GM12875 (cell line): Measurements from ENCODE around the gene PXT1.
"Not testable (repeated sequence)": the region's sequence is repeated elsewhere in the genome, so short reads cannot be mapped to it uniquely, and the experiment has no call there.

Source experiments
- H3K4me3 ChIP-seq: one replicate; pipeline ENCODE4 v1.5.1; 2011; ENCODE audit warnings: low read depth, low read length, control low read depth
- CTCF ChIP-seq: IDR thresholded peaks from 2 replicates; pipeline ENCODE4 v1.5.1; 2011; ENCODE audit warnings: low read depth, mild to moderate bottlenecking, control low read depth, inconsistent platforms, low read length, moderate library complexity, borderline replicate concordance; ENCODE audit not compliant: insufficient read depth

The PXT1 gene

GRCh38 chr6:36414481-36414880, 28.2 kb downstream of the PXT1 start:
- no peak for TF ChIP-seq CTCF

GRCh38 chr6:36413489-36414480, 28.9 kb downstream of the PXT1 start:
- no peak overlapping the region for H3K4me3 ChIP-seq
- TF ChIP-seq CTCF = no peak

More at GRCh38 chr6:36414481-36414880, 28.2 kb downstream of the PXT1 start:
- no peak overlapping the region for H3K4me3 ChIP-seq

GRCh38 chr6:36409718-36410117, 32.9 kb downstream of the PXT1 start:
- H3K4me3 ChIP-seq = not testable (repeated sequence)

- no peak for TF ChIP-seq CTCF
Observed at GRCh38 chr6:36404164-36404563, 38.5 kb downstream of the PXT1 start.

DNA sequence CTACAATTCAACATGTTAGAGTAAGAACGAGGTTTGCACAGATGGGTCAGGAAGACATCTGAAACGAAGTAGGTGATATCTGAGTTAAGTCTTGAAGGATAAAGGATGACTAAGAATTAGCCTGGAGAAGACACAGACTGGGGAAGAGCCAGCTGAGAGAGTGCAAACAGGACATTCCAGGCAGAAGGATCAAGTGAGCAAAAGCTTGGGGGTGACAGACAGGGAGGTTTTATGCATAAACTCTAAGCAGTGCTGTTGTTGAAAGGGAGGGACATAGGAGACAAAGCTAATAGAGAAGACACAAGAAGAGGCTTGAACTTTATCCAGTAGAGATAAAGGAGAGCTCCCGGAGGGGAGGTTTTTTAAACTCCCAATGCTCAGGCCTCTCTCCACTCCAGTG, 40.2 kb downstream of the PXT1 start:
- no peak for TF ChIP-seq CTCF
- H3K4me3 ChIP-seq = no peak overlapping the region

More at GRCh38 chr6:36404164-36404563, 38.5 kb downstream of the PXT1 start:
- no peak overlapping the region for H3K4me3 ChIP-seq

DNA sequence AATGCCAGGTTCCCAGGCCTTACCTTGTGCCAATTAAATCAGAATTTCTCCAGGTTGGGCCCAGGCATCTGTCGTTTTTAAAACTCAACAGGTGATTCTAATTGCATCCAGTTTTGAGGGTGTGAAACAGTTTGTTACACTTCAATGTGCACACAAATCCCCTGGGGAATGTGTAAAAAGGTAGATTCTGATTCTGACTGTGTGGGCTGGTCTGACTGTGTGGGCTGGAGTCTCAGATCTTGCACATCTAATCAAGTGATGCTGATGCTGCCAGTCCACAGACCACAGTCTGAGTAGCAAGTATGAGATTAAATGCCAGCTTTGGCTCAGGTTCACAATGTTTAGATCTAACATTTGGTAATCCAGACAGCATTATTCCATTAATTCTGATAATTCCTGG, 42.7 kb downstream of the PXT1 start:
- TF ChIP-seq CTCF = no peak
- H3K4me3 ChIP-seq = no peak overlapping the region

- no peak overlapping the region for H3K4me3 ChIP-seq
- no peak for TF ChIP-seq CTCF
Observed at GRCh38 chr6:36392621-36393020, 50.0 kb downstream of the PXT1 start.
